Right renal pelvis (tissue), 4 donors: ENCODE results near the gene PCCA. TPM values are rescaled to one million over a fixed set of nuclear protein-coding genes. Genes with fewer than 3 reads are reported as not detected.
A peak's percentile ranks its signal among the peaks of the same experiment; 100 is the strongest.
"Not testable (repeated sequence)": the region's sequence is repeated elsewhere in the genome, so short reads cannot be mapped to it uniquely, and the experiment has no call there.

Experiments used
- DNase-seq, 4 donors: peaks; one replicate each; pipeline ENCODE4 v3.0.0-alpha.2; 2013; ENCODE audit warnings: low read depth in 4 of 4, low spot score in 3 of 4, missing footprints in 1 of 4
- polyA plus RNA-seq, 4 donors: library from polyadenylated mRNA; unstranded; fragments of 120-200 nt; gene quantifications; one replicate each; pipeline ENCODE4 v1.2.1, GENCODE V29; 2013; ENCODE audit not compliant: insufficient read length in 4 of 4

PCCA gene
- polyA plus RNA-seq, 4 donors: 50.8 to 70.4 (median 65.4) TPM

- DNase-seq: no peak
Measured at GRCh38 chr13:100552755-100553154, 463.9 kb downstream of the PCCA start.

GRCh38 chr13:100559886-100560285 lies 471.0 kb downstream of the PCCA start:
- DNase-seq: no peak

GRCh38 chr13:100560498-100561157 lies 471.7 kb downstream of the PCCA start:
- no peak for DNase-seq

- DNase-seq: no peak
Measured at GRCh38 chr13:100561158-100561499, 472.2 kb downstream of the PCCA start.

- no peak for DNase-seq
Measured at GRCh38 chr13:100561599-100562204, 472.8 kb downstream of the PCCA start.

- DNase-seq: no peak
Measured at GRCh38 chr13:100563779-100564178, 474.9 kb downstream of the PCCA start.

- DNase-seq: no peak
Measured at GRCh38 chr13:100564444-100565223, 475.7 kb downstream of the PCCA start.

GRCh38 chr13:100565286-100565685 lies 476.4 kb downstream of the PCCA start:
- DNase-seq: no peak

GRCh38 chr13:100566543-100566942 lies 477.6 kb downstream of the PCCA start:
- DNase-seq: no peak

GRCh38 chr13:100573121-100573520 lies 484.2 kb downstream of the PCCA start:
- peak in 1 of 4 donors; percentile 14 for DNase-seq

- not testable (repeated sequence) for DNase-seq
Measured at GRCh38 chr13:100577239-100577638, 488.3 kb downstream of the PCCA start.

Other genes starting within 250 kb of the PCCA start
- under 1 TPM; 0.01 to 0.19 (median 0.07) TPM for gene ZIC5, start 117.3 kb upstream of the PCCA start, polyA plus RNA-seq
- under 1 TPM in 2 of 4 donors, not detected in 2; 0.08 to 0.79 TPM for gene ZIC2, start 107.3 kb upstream of the PCCA start, polyA plus RNA-seq